DOHH2 (cell line): ENCODE results near the gene ABCA4.

Experiments used
- H3F3A ChIP-seq: fragments of 200-600 bp; sonication (generic), shearing (Covaris generic); 2 replicates; pipeline ENCODE4 v1.6.0; 2016; ENCODE audit warnings: antibody characterized with exemption, mild to moderate bottlenecking; ENCODE audit not compliant: control insufficient read depth, insufficient read depth
- H3K27ac ChIP-seq: fragments of 200-600 bp; sonication (generic); 2 replicates; pipeline ENCODE4 v1.5.1; 2014; ENCODE audit warnings: low read depth, mild to moderate bottlenecking, low read length, moderate library complexity
- H3K27me3 ChIP-seq: fragments of 200-600 bp; sonication (generic); 2 replicates; pipeline ENCODE4 v1.6.1; 2014; ENCODE audit warnings: mild to moderate bottlenecking, low read length, mixed read lengths; ENCODE audit not compliant: control insufficient read depth
- H3K36me3 ChIP-seq: fragments of 200-600 bp; sonication (generic); 2 replicates; pipeline ENCODE4 v1.6.1; 2014; ENCODE audit warnings: mild to moderate bottlenecking, low read length, moderate library complexity, mixed read lengths; ENCODE audit not compliant: control insufficient read depth
- H3K4me1 ChIP-seq: fragments of 200-600 bp; sonication (generic); 2 replicates; pipeline ENCODE4 v1.6.1; 2014; ENCODE audit warnings: mild to moderate bottlenecking, low read length, mixed read lengths; ENCODE audit not compliant: control insufficient read depth
- H3K4me2 ChIP-seq: fragments of 200-600 bp; sonication (generic); 2 replicates; pipeline ENCODE4 v1.6.0; 2014; ENCODE audit warnings: mild to moderate bottlenecking, low read length, moderate library complexity
- H3K4me3 ChIP-seq: fragments of 200-600 bp; sonication (generic); 2 replicates; pipeline ENCODE4 v1.5.1; 2014; ENCODE audit warnings: mild to moderate bottlenecking, low read length, mixed read lengths
- H3K79me2 ChIP-seq: fragments of 200-600 bp; sonication (generic); 2 replicates; pipeline ENCODE4 v1.6.1; 2014; ENCODE audit warnings: mild to moderate bottlenecking, low read length, mixed read lengths; ENCODE audit not compliant: control insufficient read depth
- H3K9me2 ChIP-seq: fragments of 200-600 bp; sonication (generic); replicated peaks from 2 replicates; pipeline ENCODE4 v1.6.1; 2014; ENCODE audit warnings: mild to moderate bottlenecking, low read length, mixed read lengths; ENCODE audit not compliant: control insufficient read depth
- H3K9me3 ChIP-seq: fragments of 200-600 bp; sonication (generic); 2 replicates; pipeline ENCODE4 v1.6.1; 2014; ENCODE audit warnings: antibody characterized with exemption, low read length, mixed read lengths; ENCODE audit not compliant: control insufficient read depth, insufficient read depth
- H4K20me1 ChIP-seq: fragments of 200-600 bp; sonication (generic); 2 replicates; pipeline ENCODE4 v1.6.0; 2014; ENCODE audit warnings: low read depth, mild to moderate bottlenecking, antibody characterized with exemption, low read length, moderate library complexity; ENCODE audit not compliant: control insufficient read depth, insufficient read depth
- EZH2phosphoT487 ChIP-seq: fragments of 200-600 bp; sonication (generic); IDR thresholded peaks from 2 replicates; pipeline ENCODE4 v1.6.1; 2017; ENCODE audit warnings: borderline replicate concordance, mild to moderate bottlenecking, antibody characterized with exemption, low read length, moderate library complexity, mixed read lengths
- TF ChIP-seq, protein P1 (sequence below): fragments of 200-600 bp; sonication (generic); IDR thresholded peaks from one replicate; pipeline ENCODE4 v1.5.1; 2014; ENCODE audit warnings: antibody characterized with exemption, mild to moderate bottlenecking, low read depth, low read length; ENCODE audit not compliant: poor library complexity, severe bottlenecking

The ABCA4 gene

DNA sequence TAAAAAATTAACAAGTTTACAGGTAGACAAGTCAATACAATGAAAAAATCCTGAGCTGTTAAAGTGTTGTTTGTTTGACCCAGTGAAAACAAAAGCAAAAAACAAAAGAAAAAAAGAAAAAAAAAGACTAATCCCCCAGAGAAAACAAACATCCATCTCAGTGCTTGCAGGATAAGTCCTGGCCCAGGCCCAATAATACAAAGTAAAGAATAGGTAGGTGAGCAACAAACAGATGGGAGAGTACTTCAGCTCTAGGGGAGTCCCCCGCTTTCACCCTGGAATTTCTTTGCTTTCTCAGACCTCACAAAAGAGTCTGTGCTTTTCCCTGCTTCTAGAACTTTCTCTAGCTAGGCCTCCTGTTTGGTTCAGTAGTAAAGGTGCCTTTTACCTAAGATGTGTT is 70.3 kb downstream of the ABCA4 start:
- no peaks in the 10 kb centered on the region for H3K27me3 ChIP-seq
- no peaks in the 10 kb centered on the region for H3K36me3 ChIP-seq
- H3K4me3 ChIP-seq: no peak overlapping the region
- H3K27ac ChIP-seq: no peak overlapping the region
- H3K4me1 ChIP-seq: no peaks in the 10 kb centered on the region
- no peaks in the 10 kb centered on the region for H4K20me1 ChIP-seq
- TF ChIP-seq EZH2phosphoT487: no peak
- TF ChIP-seq, protein P1, sequence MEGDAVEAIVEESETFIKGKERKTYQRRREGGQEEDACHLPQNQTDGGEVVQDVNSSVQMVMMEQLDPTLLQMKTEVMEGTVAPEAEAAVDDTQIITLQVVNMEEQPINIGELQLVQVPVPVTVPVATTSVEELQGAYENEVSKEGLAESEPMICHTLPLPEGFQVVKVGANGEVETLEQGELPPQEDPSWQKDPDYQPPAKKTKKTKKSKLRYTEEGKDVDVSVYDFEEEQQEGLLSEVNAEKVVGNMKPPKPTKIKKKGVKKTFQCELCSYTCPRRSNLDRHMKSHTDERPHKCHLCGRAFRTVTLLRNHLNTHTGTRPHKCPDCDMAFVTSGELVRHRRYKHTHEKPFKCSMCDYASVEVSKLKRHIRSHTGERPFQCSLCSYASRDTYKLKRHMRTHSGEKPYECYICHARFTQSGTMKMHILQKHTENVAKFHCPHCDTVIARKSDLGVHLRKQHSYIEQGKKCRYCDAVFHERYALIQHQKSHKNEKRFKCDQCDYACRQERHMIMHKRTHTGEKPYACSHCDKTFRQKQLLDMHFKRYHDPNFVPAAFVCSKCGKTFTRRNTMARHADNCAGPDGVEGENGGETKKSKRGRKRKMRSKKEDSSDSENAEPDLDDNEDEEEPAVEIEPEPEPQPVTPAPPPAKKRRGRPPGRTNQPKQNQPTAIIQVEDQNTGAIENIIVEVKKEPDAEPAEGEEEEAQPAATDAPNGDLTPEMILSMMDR: no peak
- no peaks in the 10 kb centered on the region for H3K79me2 ChIP-seq
- H3F3A ChIP-seq: no peaks in the 10 kb centered on the region
- H3K9me3 ChIP-seq: no peaks in the 10 kb centered on the region
- no peak overlapping the region for H3K4me2 ChIP-seq
- no peaks in the 10 kb centered on the region for H3K9me2 ChIP-seq

DNA sequence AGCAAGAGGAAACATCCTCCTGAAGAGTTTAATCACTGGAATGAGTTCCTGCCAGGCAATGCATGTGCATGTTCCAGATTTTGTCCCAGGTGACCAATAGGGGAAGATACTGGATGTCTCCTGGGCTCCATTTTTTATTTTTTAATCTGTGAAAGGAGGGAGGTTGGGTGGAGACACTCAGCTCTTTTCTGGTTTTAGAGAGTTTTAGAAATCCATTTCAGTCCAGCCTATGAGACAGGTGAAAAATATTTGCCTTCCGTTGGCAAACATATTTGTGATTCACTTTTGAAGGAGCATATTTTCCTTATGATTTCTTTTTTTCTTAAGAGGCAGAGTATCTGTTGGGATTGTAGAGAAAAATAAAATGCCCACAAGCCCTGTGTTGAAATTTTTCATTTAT is 70.7 kb downstream of the ABCA4 start:
- H3K36me3 ChIP-seq: no peaks in the 10 kb centered on the region
- H3K79me2 ChIP-seq: no peaks in the 10 kb centered on the region
- H3K4me2 ChIP-seq: no peak overlapping the region
- H3K9me3 ChIP-seq: no peaks in the 10 kb centered on the region
- H3K9me2 ChIP-seq: no peaks in the 10 kb centered on the region
- H3K27ac ChIP-seq: no peak overlapping the region
- no peaks in the 10 kb centered on the region for H3K4me1 ChIP-seq
- no peaks in the 10 kb centered on the region for H3K27me3 ChIP-seq
- no peak overlapping the region for H3K4me3 ChIP-seq
- no peaks in the 10 kb centered on the region for H4K20me1 ChIP-seq
- TF ChIP-seq, protein P1: no peak
- no peak for TF ChIP-seq EZH2phosphoT487
- no peaks in the 10 kb centered on the region for H3F3A ChIP-seq

GRCh38 chr1:94049791-94050190 is 71.2 kb downstream of the ABCA4 start:
- Histone ChIP-seq H3K27ac (no peak overlapping the region), H3K79me2 (no peaks in the 10 kb centered on the region), H3K9me2 (no peaks in the 10 kb centered on the region), H3K4me2 (no peak overlapping the region), H4K20me1 (no peaks in the 10 kb centered on the region), H3K9me3 (no peaks in the 10 kb centered on the region), H3K4me3 (no peak overlapping the region), H3K36me3 (no peaks in the 10 kb centered on the region), H3K4me1 (no peaks in the 10 kb centered on the region), H3K27me3 (no peaks in the 10 kb centered on the region), H3F3A (no peaks in the 10 kb centered on the region)
- TF ChIP-seq, protein P1: no peak
- TF ChIP-seq EZH2phosphoT487: no peak
